ENCODE measurements around the gene PDE1A. TPM values are rescaled to one million over a fixed set of nuclear protein-coding genes. Genes with fewer than 3 reads are reported as not detected.
"Not testable (repeated sequence)": the region's sequence is repeated elsewhere in the genome, so short reads cannot be mapped to it uniquely, and the experiment has no call there.

Gene PDE1A
- total RNA-seq, 2 donors from 2014 or later = 0.31 TPM; not detected in 1

DNA sequence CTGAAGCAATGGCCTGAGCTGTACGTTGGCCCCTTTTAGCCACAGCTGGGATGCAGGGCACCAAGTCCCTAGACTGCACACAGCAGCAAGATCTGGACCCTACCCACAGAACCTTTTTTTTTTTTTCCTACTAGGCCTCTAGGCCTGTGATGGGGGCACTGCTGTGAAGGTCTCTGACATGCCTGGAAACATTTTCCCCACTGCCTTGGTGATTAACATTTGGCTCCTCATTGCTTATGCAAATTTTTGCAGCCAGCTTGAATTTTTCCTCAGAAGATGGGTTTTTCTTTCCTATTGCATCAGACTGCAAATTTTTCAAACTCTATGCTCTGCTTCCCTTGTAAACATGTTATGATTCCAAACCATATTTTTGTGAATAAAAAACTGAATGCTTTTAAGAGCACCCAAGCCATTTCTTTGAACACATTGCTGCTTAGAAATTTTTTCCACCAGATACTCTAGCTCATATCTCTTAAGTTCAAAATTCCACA lies 33.5 kb downstream of the PDE1A start:
- 94% methylated on average over 1 of the region's 1 CpG; no CpG with 5 or more reads in 1 of the 2 experiments for WGBS, 2 experiments (ENCODE audit: insufficient coverage in 1 of 2, insufficient read length in 1 of 2)
- Histone ChIP-seq H3K9me3 (ENCODE audit: control insufficient read depth, low read length) (no peaks in the 10 kb centered on the region), H3K36me3 (ENCODE audit: control insufficient read depth, insufficient read depth, low read length) (no peaks in the 10 kb centered on the region), H3K4me1 (ENCODE audit: control insufficient read depth, insufficient read depth, low read length) (peaks cover 3% of the 10 kb centered on the region), H3K27ac (ENCODE audit: low read depth, low read length) (no peak overlapping the region), H3K27me3 (ENCODE audit: control insufficient read depth, insufficient read depth, low read length, poor library complexity, severe bottlenecking) (no peaks in the 10 kb centered on the region), H3K9ac (ENCODE audit: extremely low read depth, low read length, poor library complexity, severe bottlenecking) (no peak overlapping the region), H3K4me3 (ENCODE audit: low read length) (no peak overlapping the region)
- no peak for TF ChIP-seq CTCF (conservative IDR thresholded peaks at IDR 0.05)
- Mint-ChIP-seq H3K36me3 (ENCODE audit: low read depth) (no peaks in the 10 kb centered on the region), H3K4me3 (no peak overlapping the region), H3K4me1 (no peaks in the 10 kb centered on the region), H3K27me3 (ENCODE audit: insufficient read depth) (no peaks in the 10 kb centered on the region), H3K9me3 (no peaks in the 10 kb centered on the region), H3K27ac (no peak overlapping the region)
- DNase-seq = no peak

DNA sequence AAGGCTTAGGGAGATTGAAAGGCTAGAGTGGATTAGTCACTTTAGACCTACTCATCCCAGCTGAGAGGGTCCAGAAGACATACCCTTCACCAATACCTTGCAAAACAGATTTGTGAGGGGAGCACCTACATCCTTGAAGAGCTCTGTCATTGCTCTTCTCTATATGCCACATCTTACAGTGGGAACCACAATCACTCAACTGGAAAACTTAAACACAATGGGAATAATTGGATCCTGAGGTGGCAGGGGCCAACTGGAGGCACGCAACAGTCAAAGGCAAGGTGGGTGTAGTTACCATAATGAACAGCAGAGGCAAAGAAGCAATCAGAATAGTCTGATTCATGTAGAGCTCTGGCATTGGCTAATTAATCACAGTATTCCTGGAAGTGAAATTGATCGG lies 35.4 kb downstream of the PDE1A start:
- no peak overlapping the region for H3K27ac ChIP-seq (ENCODE audit: low read depth, low read length)
- Mint-ChIP-seq H3K27me3 (ENCODE audit: insufficient read depth) (no peaks in the 10 kb centered on the region), H3K36me3 (ENCODE audit: low read depth) (no peaks in the 10 kb centered on the region), H3K9me3 (peaks cover 11% of the 10 kb centered on the region), H3K4me3 (no peak overlapping the region), H3K27ac (no peak overlapping the region), H3K4me1 (no peaks in the 10 kb centered on the region)
- peaks cover 3% of the 10 kb centered on the region for H3K4me1 ChIP-seq (ENCODE audit: control insufficient read depth, insufficient read depth, low read length)
- H3K9ac ChIP-seq (ENCODE audit: extremely low read depth, low read length, poor library complexity, severe bottlenecking) = no peak overlapping the region
- no peaks in the 10 kb centered on the region for H3K27me3 ChIP-seq (ENCODE audit: control insufficient read depth, insufficient read depth, low read length, poor library complexity, severe bottlenecking)
- no peaks in the 10 kb centered on the region for H3K36me3 ChIP-seq (ENCODE audit: control insufficient read depth, insufficient read depth, low read length)
- 87 to 100% methylated on average over 1 to 2 of the region's 2 CpGs for WGBS, 2 experiments (ENCODE audit: insufficient coverage in 1 of 2, insufficient read length in 1 of 2)
- no peak for TF ChIP-seq CTCF (conservative IDR thresholded peaks at IDR 0.05)
- H3K9me3 ChIP-seq (ENCODE audit: control insufficient read depth, low read length) = no peaks in the 10 kb centered on the region
- no peak for DNase-seq
- no peak overlapping the region for H3K4me3 ChIP-seq (ENCODE audit: low read length)

DNA sequence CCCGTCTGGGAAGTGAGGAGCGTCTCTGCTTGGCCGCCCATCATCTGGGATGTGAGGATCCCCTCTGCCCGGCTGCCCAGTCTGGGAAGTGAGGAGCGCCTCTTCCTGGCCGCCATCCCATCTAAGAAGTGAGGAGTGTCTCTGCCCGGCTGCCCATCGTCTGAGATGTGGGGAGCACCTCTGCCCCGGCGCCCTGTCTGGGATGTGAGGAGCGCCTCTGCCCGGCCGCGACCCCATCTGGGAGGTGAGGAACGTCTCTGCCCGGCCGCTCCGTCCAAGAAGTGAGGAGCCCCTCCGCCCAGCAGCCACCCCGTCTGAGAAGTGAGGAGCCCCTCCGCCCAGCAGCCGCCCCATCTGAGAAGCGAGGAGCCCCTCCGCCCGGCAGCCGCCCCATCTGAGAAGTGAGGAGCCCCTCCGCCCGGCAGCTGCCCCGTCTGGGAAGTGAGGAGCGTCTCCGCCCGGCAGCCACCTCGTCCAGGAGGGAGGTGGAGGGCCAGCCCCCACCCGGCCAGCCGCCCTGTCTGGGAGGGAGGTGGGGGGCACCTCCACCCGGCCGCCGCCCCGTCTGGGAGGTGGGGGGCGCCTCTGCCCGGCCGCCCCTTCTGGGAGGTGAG lies 40.5 kb downstream of the PDE1A start:
- not testable (repeated sequence) for H3K27ac ChIP-seq (ENCODE audit: low read depth, low read length); H3K9ac ChIP-seq (ENCODE audit: extremely low read depth, low read length, poor library complexity, severe bottlenecking); H3K27ac Mint-ChIP-seq; H3K36me3 Mint-ChIP-seq (ENCODE audit: low read depth); H3K36me3 ChIP-seq (ENCODE audit: control insufficient read depth, insufficient read depth, low read length); H3K4me1 Mint-ChIP-seq; DNase-seq; H3K4me3 Mint-ChIP-seq; H3K4me1 ChIP-seq (ENCODE audit: control insufficient read depth, insufficient read depth, low read length); H3K27me3 Mint-ChIP-seq (ENCODE audit: insufficient read depth); H3K27me3 ChIP-seq (ENCODE audit: control insufficient read depth, insufficient read depth, low read length, poor library complexity, severe bottlenecking); H3K4me3 ChIP-seq (ENCODE audit: low read length)
- H3K9me3 ChIP-seq (ENCODE audit: control insufficient read depth, low read length) = peaks cover 10% of the 10 kb centered on the region
- whole genome bisulfite sequencing, 2 experiments (ENCODE audit: insufficient coverage in 1 of 2, insufficient read length in 1 of 2) = 93 to 96% methylated on average over 5 to 42 of the region's 42 CpGs
- H3K9me3 Mint-ChIP-seq = peaks cover 35% of the 10 kb centered on the region

DNA sequence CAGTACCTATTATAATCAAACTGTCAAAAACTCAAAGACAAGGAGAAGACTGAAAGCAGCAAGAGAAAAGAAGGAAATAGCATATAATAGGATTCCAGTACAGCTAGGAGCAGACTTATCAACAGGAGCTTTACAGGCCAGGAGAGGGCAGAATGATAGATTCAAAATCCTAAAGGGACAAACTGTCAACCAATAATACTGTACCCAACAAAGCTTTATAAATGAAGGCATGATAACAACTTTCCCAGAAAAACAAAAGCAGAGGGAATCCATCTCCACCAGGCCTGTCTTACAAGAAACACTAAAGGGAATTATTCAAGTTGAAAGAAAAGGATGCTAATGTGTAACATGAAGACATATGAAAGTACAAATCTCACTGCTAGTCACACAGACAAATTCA lies 42.0 kb downstream of the PDE1A start:
- Mint-ChIP-seq H3K27ac (no peak overlapping the region), H3K27me3 (ENCODE audit: insufficient read depth) (no peaks in the 10 kb centered on the region), H3K36me3 (ENCODE audit: low read depth) (no peaks in the 10 kb centered on the region), H3K4me3 (no peak overlapping the region), H3K4me1 (no peaks in the 10 kb centered on the region), H3K9me3 (peaks cover 35% of the 10 kb centered on the region)
- no peaks in the 10 kb centered on the region for H3K36me3 ChIP-seq (ENCODE audit: control insufficient read depth, insufficient read depth, low read length)
- no peak overlapping the region for H3K9ac ChIP-seq (ENCODE audit: extremely low read depth, low read length, poor library complexity, severe bottlenecking)
- no peak for DNase-seq
- no peak overlapping the region for H3K27ac ChIP-seq (ENCODE audit: low read depth, low read length)
- no peak for TF ChIP-seq CTCF (conservative IDR thresholded peaks at IDR 0.05)
- H3K27me3 ChIP-seq (ENCODE audit: control insufficient read depth, insufficient read depth, low read length, poor library complexity, severe bottlenecking) = no peaks in the 10 kb centered on the region
- H3K4me1 ChIP-seq (ENCODE audit: control insufficient read depth, insufficient read depth, low read length) = peaks cover 2% of the 10 kb centered on the region
- H3K4me3 ChIP-seq (ENCODE audit: low read length) = no peak overlapping the region
- peaks cover 10% of the 10 kb centered on the region for H3K9me3 ChIP-seq (ENCODE audit: control insufficient read depth, low read length)
